HG02759 (cell line): Measurements from ENCODE around the gene PTGIS.

Experiments used
- ATAC-seq: cut with Tn5 transposase; IDR thresholded peaks from one replicate; pipeline ENCODE4 v1.9.1; 2021; ENCODE audit warnings: mild to moderate bottlenecking, moderate library complexity; ENCODE audit not compliant: unreplicated experiment

PTGIS gene

GRCh38 chr20:49476016-49476355 is 92.0 kb downstream of the PTGIS start:
- no peak for ATAC-seq

GRCh38 chr20:49475292-49476015 is 92.5 kb downstream of the PTGIS start:
- ATAC-seq: no peak

GRCh38 chr20:49471397-49471796 is 96.5 kb downstream of the PTGIS start:
- ATAC-seq: no peak

GRCh38 chr20:49470922-49471321 is 97.0 kb downstream of the PTGIS start:
- no peak for ATAC-seq

- ATAC-seq: no peak
These were observed 98.9 kb downstream of the PTGIS start for GRCh38 chr20:49469060-49469459.

- ATAC-seq: no peak
These were observed 99.5 kb downstream of the PTGIS start for GRCh38 chr20:49468412-49468811.

- ATAC-seq: no peak
These were observed 101.6 kb downstream of the PTGIS start for GRCh38 chr20:49466114-49466912.

- ATAC-seq: no peak
These were observed 103.4 kb downstream of the PTGIS start for GRCh38 chr20:49464556-49464955.

- no peak for ATAC-seq
These were observed 105.3 kb downstream of the PTGIS start for GRCh38 chr20:49462626-49463025.

GRCh38 chr20:49461894-49462620 is 105.9 kb downstream of the PTGIS start:
- ATAC-seq: no peak

GRCh38 chr20:49460916-49461315 is 107.0 kb downstream of the PTGIS start:
- ATAC-seq: no peak

GRCh38 chr20:49460131-49460530 is 107.8 kb downstream of the PTGIS start:
- no peak for ATAC-seq

GRCh38 chr20:49459684-49460083 is 108.3 kb downstream of the PTGIS start:
- no peak for ATAC-seq

GRCh38 chr20:49457444-49457843 is 110.5 kb downstream of the PTGIS start:
- no peak for ATAC-seq

- ATAC-seq: no peak
These were observed 111.3 kb downstream of the PTGIS start for GRCh38 chr20:49456646-49457045.

GRCh38 chr20:49455691-49456090 is 112.2 kb downstream of the PTGIS start:
- ATAC-seq: no peak
